MM.1S (cell line): ENCODE results near the gene RAB8A.

ENCODE experiments used
- CTCF ChIP-seq: fragments of 300-600 bp; sonication (generic); IDR thresholded peaks from 2 replicates; pipeline ENCODE4 v1.5.1; 2016; ENCODE audit warnings: antibody characterized with exemption, low read length, mixed read lengths
- EZH2 ChIP-seq: fragments of 300-600 bp; sonication (generic); optimal IDR thresholded peaks from 2 replicates; pipeline ENCODE3; 2017; ENCODE audit warnings: low read depth, mild to moderate bottlenecking, antibody characterized with exemption, low read length, mixed read lengths
- EZH2phosphoT487 ChIP-seq: fragments of 300-600 bp; sonication (generic); IDR thresholded peaks from 2 replicates; pipeline ENCODE4 v1.6.1; 2018; ENCODE audit warnings: antibody characterized with exemption, low read length

- TF ChIP-seq CTCF (no peak), EZH2 (no peak), EZH2phosphoT487 (no peak)
Measured at GRCh38 chr19:16077984-16078758, 33.5 kb upstream of the RAB8A start.
